8988T (cell line): ENCODE measurements around the gene MBD3L5.
"Not testable (repeated sequence)": the region's sequence is repeated elsewhere in the genome, so short reads cannot be mapped to it uniquely, and the experiment has no call there.

ENCODE experiments used
- DNase-seq: peaks from one replicate; pipeline ENCODE4 v3.0.0; 2011

Gene MBD3L5

DNA sequence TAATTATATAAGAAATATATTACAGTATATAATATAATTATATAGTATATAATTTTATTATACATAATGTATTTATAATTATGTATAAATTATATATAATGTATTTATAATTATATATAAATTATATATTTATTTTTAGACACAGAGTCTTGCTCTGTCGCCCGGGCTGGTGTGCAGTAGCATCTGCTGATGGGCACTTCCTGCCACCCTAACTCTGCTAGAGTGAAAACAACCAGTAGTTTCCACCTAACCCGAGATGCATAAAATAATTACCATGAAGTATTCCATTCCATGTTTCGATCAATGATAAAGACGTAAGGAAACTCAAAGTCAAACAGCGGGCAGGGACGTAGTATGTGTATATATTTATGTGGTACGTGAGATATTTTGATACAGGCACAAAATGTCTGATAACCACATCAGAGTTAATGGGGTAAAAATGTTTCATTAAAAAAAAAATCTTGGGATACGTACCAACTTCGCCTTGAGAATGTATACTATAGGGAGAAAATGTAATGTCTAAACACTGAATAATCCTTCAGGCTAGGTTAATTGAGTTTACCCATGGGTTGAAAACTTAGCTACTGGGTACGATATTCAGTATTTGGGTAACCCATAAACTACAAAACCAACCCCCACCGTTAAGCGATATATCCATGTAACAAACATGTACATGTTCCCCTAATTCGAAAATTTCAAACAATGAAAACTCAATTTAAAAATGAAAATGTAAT, 24.4 kb downstream of the MBD3L5 start:
- not testable (repeated sequence) for DNase-seq

DNA sequence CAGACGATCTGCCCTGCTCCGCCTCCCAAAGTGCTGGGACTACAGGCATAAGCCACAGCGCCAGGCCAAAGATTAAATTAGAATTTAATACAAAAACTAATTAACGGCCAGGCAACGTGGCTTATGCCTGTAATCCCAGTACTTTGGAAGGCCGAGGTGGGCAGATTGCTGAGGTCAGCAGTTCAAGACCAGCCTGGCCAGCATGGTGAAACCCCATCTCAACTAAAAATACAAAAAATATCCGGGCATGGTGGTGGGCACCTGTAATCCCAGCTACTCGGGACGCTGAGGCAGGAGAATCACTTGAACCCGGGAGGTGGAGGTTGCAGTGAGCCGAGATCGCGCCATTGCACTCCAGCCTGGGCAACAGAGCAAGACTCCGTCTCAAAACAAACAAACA, 25.3 kb downstream of the MBD3L5 start:
- DNase-seq, result not testable (repeated sequence)

DNA sequence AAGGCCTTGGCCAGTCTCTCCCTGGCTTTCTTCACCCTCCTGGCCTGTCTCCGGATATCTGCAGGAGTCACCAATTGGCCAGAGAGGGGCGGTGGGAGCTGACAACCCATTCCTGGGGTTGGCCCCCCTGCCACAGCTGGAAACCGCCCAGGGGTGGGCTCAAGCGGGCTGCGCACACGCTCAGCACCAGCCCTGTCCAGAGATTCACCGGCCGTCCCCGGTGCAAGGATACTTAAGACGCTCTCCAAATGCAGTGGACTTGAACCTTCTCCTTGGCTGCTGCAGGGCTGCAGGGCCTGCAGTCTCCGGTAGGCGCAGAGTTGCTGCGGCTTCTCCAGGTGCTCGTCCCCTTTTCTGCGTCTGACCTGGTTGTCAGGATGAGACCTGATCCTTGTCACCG, 26.0 kb downstream of the MBD3L5 start:
- not testable (repeated sequence) for DNase-seq

DNA sequence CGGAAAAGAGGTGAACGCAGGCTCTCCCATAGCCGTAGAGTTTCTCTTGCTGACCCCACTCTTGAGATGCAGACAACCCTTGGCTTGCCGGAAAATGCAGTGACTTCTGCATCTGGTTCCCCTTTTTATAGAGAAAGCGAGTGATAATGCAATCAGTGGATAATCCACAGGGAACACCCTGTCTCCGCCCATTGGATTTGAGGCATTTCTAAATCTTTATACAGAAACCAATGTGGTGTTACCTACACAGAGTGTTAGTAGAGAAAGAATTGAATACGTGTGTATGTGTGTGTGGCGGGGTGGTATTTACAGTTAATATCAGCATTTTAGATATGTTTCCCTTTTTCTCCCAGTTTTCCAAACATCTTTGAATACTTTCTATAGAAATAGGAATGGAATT, 28.2 kb downstream of the MBD3L5 start, which contains the start of gene MBD3L3:
TSS of gene MBD3L3 (minus strand) at position 101 of the 400 bp plus-strand sequence. CDS start at position 30, 71 bp downstream.
- DNase-seq, result not testable (repeated sequence)

DNA sequence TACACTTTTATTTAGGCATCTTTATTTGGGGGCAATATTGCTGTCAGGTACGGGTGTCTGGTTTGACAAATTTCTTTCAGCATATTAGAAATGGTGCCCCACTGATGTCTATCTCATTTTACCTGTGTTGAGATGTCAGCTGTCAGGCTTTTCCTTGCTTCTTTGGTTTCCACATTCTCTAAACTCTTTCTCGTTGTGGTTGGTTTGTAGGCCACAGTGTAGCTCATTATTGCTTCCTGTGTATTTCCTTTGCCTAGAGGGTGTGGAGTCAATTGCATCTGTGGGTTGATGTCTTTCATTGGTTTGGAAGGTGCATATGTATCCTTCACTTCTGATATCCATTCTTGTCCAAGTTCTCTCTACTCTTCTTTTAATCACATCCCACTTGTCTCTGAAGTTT, 29.6 kb downstream of the MBD3L5 start:
- DNase-seq, result not testable (repeated sequence)

DNA sequence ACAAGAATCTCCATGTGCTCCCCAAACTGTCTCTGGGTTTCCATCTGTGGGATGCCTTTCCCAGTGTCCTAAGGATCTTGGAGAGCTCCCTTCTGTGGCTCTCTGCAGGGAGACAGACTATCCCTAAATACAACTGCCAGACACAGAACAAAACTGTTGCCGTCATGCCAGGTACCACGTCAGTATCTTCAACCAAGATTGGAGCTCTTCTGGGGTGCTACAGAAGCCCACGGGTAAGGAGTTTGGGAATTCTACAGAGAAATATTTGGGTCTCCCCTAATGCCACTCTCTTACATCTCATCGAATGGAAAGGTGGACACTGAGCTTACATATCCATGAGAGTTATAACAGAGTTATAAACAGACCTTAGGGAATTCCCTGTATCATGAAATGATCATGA, 33.0 kb downstream of the MBD3L5 start:
- no peak for DNase-seq

DNA sequence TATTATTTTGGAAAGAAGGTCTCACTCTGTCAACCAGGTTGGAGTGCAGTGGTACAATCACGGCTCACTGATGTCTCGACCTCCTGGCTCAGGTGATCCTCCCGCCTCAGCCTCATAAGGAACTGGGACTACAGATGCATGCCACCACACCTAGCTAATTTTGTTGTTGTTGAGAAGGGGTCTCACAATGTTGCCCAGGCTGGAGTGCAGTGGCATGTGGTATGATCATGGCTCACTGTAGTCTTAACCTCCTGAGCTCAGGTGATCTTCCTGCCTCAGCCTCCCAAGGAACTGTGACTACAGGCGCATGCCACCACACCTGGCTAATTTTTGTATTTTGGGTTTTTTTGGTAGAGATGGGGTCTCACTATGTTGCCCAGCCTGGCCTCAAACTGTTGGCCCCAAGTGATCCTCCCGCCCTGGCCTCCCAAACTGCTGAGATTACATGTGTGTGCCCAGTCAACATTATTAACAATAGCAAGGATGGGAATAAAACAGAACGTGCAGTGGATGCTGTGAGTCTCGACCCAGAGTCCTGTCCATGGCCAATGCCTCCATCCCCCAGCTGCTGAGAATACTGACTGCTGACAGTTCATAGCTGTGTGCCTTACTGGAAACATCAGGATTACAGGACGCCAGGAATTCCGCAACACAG, 33.5 kb downstream of the MBD3L5 start:
- no peak for DNase-seq

DNA sequence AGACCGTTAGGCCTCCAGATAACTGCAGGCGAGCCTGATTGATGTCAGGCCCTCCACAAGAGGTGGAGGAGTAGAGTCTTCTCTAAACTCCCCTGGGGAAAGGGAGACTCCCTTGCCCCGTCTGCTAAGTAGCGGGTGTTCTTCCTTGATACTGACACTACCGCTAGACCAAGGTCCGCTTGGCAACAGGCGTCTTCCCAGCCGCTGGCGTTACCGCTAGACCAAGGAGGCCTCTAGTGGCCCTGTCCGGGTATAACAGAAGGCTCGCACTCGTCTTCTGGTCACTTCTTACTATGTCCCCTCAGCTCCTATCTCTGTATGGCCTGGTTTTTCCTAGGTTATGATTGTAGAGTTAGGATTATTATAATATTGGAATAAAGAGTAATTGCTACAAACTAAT, 36.7 kb downstream of the MBD3L5 start:
- DNase-seq, result not testable (repeated sequence)

DNA sequence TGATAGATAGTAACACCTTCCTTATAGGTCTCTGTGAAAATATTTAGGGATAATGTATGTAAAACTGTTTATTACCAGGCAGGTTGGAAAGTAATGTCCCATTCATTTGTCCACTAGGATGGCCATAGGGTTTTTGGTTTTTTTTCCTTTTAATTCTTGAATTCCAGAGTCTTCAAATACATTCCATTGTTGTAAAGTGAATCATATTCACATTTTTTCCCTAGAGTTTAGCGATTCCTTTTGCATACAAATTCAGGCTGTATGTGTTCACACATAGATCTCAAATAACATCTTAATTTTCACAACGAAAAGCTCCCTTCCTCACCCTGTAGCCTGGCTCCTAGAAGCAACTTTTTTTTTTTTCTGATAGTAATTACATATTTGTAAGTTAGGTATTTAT, 37.3 kb downstream of the MBD3L5 start:
- DNase-seq, result no peak

DNA sequence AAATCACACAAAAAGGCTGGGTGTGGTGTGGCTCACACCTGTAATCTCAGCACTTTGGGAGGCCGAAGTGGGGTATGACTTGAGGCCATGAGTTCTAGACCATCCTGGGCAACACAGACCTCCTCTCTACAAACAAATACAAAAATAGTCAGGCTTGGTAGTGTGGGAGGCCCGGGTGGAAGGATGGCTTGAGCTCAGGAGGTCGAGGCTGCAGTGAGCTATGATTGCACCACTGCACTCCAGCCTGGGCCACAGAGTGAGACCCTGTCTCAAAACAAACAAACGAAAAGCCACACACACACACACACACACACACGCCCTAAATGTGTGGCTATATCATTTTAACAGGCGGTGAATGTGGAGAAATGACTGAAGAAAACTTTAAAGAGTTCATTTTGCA, 38.2 kb downstream of the MBD3L5 start:
- DNase-seq, result no peak

DNA sequence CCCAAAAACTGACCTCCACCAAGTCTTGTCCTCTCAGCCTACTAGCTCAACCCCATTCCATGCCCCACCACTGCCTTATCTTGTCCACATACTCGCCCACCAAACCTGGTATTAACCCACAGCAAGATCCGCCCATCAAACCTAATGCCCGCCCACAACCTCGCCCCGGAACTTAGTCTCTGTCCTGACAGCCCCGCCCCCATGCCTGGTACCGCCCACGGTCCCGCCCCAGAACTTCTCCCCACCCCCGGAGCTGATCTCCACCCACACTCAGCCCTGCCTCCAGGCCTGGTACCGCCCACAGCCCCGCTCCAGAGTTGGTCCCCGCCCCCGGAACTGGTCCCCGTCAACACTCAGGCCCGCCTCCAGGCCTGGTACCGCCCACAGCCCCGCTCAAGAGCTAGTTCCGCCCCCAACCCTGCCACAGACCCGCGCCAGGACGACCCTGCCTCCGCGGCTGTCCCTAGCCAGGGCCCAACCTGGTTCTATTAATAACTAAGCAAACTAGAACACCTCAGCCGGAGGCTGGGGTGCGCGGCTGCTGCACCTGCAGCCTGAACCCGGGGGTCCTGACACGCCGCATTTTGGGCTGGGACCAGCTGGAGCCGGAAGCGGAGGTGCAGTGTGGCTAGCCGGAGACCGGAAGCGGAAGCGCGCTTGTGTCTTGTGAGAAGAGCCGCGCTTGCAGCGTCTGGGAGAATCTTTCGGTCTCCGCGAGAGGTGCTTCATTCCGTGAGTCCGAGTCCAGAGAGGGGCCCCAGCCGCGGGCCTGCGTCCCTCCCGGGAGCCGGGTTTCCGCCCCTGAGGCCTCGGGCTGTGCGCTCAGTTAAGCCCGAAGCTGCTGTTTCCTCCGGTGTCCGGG, 38.9 kb downstream of the MBD3L5 start, which contains the start of gene ZNF557:
TSS of gene ZNF557 (plus strand) at position 662 of the 862 bp plus-strand sequence. CDS start 5,372 bp downstream, outside the sequence.
- DNase-seq, result peak; percentile 62

DNA sequence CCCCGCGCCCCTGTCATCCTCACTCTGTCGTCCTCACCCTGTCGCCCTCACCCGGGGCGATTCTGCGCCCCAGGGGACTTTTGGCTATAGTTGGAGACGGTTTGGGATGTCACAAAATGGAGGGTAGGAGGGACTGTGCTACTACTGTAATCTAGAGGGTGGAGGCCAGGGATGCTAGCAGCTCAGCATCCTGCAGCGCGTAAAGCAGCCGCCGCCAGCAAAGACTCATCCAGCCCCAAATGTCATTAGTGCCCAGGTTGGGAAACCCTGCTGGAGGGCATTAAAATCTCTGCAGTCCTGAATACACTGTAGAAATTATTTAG, 39.5 kb downstream of the MBD3L5 start:
- no peak for DNase-seq

DNA sequence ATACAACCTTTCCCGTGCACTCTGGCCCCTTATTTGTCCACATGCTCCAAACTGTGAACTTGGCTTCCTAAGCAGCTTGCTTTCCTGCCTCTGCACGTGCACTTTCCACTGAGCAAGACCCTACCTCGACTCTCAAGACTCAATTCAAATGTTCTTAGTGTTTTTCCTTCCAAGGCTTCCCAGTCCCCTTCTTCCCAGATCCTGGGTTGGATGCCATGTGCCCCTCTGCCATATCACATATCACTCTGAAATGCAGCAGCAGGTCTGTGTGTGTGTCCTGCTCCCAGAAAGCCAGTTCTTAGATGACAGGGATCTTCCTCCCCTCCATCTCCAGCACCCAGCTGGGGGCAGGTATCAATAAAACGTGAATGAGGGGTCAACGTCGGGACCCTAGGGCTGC, 42.2 kb downstream of the MBD3L5 start:
- DNase-seq, result no peak

DNA sequence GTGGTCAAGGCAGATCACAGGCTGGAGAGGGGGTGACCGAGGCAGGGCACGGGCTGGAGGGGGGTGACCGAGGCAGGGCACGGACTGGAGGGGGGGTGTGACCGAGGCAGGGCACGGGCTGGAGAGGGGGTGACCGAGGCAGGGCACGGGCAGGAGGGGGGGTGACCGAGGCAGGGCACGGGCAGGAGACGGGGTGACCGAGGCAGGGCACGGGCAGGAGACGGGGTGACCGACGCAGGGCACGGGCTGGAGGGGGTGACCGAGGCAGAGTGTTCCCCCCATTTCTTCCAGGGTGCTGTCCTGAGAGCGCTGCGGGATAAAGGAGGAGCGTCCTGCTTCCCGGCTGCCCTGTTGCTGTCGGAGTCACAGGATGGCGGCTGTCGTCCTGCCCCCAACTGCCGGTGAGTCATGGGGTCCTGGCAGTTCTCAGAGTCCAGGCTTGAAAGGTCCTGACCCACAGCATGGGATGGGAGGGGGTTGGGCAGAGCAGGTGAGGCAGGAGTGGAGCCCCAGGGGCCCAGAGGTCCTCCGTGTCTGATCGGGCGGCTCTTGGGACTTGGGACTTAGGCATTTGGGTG, 44.4 kb downstream of the MBD3L5 start:
- no peak for DNase-seq

DNA sequence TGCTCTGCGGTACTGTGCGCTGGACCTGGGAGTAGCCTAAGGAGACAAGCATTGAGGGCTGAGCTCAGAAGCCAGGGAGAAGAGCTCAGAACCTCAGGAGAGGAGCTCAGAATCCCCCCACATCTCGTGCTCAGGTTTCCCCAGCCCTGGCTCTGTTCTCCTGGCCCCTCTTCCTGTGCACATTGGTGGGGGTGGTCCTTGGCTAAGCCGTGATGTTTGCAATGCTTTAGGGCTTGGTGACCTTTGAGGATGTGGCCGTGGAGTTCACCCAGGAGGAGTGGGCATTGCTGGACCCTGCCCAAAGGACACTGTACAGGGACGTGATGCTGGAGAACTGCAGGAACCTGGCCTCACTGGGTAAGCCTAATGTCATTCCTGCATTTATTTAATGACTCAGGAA, 45.8 kb downstream of the MBD3L5 start:
- DNase-seq, result no peak

DNA sequence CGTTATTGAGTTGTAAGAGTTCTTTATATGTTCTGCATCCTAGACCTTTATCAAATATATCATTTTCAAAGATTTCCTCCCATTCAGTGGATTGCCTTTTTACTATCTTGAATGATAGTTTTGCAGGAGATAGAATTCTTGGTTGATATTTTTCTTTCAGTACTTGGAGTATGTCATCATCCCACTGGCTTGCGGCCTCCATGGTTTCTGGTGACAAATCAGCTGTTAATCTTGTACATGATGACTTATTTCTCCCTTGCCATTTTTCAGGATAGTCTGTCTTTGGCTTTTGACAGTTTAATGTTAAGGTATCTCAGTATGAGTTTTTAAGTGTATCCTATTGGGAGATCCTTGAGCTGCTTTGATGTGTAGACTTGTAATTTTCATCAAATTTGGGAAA, 47.6 kb downstream of the MBD3L5 start:
- no peak for DNase-seq
